RCC 7860 (cell line): ENCODE measurements around the gene CMSS1.

Experiments used
- DNase-seq: peaks from one replicate; pipeline ENCODE4 v3.0.0-alpha.2; 2015; ENCODE audit warnings: low spot score
- FAIRE-seq: peaks from 2 replicates; lab custom pipeline; 2012; peaks lifted over from hg19 to GRCh38; lab: Jason Lieb, UNC

CMSS1 gene

DNA sequence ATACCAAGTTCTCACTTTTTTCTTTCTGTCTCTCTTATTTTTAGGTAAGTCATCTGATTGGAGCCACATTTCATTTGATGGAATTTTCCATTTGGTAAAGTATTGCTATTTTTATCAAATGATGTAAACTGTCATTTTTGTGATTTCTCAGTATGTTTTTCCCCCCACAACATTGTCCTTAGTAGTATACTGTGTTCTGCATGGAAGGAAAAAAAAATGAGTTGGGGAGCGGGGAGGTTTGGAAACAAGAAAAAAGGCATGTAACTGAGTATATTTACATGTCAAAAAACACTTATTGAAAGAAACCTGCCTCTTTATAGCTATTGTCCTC is 192.4 kb downstream of the CMSS1 start:
- FAIRE-seq = no peak
- no peak for DNase-seq

DNA sequence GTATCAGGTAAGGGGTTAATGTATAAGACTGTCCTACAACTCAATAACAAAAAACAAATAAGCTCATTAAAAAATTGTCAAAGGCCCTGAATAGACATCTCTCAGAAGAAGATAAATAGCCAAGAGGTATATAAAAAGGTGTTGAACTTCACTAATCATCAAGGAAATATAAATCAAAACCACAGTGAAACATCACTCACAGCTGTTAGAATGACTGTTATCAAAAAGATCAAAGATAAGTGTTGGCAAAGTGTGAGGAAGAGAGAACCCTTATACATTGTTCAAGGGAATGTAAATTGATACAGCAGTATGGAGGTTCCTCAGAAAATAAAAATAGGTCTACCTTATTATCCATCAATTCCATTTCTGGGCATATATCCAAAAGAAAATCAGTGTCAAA is 201.1 kb downstream of the CMSS1 start:
- no peak for DNase-seq
- no peak for FAIRE-seq

DNA sequence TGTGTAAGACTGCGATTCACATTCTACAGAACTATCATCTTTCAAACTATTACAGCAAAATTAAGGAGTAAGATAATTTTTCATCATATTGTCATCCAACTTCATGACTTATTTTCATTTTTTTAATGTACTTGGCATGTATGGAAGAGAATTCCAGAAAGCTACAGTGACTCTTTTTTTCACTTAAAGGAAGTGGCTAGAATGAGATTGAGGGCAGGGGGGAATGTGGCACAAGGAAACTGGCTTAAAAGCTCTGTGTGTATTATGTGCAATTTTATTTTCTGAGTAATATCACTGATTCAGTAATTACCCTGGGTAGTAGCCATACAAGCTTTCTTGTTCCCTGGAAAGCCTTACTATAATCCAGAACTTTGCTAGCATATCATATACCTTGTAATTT is 202.1 kb downstream of the CMSS1 start:
- DNase-seq (no peak), FAIRE-seq (no peak)

DNA sequence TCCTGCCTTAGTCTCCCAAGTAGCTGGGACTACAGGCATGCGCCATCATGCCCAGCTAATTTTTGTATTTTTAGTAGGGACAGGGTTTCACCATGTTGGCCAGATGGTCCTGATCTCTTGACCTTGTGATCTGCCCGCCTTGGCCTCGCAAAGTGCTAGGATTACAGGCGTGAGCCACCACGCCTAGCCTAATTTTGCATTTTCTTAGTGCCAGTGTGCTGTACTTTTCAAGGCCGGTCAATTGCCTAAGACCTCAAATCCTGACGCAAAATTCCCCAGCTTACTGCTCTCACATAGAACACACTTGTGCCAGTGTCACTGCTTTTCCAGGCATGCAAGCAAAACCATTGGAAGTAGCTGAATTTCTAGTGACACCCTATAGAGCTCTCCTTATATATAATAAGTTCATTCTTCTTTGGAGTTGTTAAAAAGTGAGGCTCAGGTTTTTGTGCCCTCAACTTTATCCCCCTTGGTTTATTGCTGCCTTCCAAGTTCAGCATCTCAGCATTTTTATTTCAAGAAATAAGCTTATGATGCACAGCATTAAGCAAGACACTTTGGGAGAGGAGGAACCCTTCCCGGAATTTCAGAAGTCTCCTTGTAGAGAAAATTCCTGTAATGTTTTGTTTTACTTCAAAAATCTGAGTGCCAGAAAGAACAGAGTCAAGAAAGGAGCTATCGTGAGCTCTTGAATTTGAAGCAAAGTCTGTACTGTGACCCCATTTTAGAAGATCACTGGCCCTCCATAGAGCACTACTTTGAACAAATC is 203.4 kb downstream of the CMSS1 start:
- no peak for FAIRE-seq
- DNase-seq = no peak

DNA sequence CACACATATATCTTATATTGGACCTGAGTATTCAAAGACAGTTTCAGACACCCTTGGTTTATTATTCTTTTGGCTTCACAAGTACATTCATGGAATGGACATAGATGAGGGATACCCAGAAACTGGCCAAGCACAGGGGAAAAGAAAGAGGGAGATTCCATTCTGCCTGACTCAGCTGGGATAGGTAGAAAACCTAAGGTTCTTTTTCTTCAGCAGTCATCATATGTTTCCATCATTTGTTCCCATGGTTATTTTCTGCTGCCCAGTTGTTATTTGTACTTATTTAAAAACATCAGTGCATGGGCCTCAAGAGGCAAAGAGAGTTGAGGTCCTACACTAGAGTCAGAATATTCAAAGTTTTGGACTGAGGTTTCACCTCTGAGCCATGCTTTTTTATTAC is 204.8 kb downstream of the CMSS1 start:
- DNase-seq (no peak), FAIRE-seq (no peak)

DNA sequence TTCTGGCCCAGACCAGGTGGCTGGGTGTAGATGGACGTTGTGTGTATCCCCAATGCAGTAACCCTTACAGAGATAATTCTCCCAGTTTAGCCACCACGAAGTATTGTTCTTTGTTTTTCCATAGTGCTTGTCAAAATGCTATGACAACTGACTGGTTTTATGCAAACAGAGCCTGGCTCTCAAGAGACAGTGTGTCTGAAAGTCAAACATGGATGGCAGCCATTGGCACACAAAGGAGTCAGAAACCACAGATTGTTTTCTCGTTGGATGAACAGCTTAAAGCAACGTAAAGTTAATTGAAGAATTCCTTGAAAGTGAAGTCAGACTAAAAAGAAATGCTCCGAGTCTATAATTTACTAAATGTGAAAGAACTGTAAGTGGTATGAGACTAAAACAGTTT is 205.5 kb downstream of the CMSS1 start:
- DNase-seq (peak; percentile 82), FAIRE-seq (peak; percentile 61)

DNA sequence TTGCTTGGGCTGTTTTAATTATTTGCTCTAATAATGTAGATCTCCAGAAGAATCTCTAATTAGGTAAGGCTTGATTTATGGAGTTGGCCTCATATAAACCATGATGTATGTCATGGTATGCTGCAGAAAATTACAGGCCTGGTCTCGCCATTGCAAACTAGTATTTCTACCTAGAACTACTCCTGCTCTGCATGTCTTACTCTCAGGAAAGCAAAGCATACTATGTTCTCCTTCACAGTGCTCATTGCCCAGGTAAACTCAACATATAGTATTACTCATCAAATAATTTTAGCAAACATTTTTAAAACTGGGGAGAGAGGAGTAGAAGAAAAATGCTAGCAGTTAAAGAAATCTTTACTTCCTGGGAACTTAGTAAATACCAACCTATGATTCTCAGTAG is 205.9 kb downstream of the CMSS1 start:
- DNase-seq = no peak
- FAIRE-seq = no peak

DNA sequence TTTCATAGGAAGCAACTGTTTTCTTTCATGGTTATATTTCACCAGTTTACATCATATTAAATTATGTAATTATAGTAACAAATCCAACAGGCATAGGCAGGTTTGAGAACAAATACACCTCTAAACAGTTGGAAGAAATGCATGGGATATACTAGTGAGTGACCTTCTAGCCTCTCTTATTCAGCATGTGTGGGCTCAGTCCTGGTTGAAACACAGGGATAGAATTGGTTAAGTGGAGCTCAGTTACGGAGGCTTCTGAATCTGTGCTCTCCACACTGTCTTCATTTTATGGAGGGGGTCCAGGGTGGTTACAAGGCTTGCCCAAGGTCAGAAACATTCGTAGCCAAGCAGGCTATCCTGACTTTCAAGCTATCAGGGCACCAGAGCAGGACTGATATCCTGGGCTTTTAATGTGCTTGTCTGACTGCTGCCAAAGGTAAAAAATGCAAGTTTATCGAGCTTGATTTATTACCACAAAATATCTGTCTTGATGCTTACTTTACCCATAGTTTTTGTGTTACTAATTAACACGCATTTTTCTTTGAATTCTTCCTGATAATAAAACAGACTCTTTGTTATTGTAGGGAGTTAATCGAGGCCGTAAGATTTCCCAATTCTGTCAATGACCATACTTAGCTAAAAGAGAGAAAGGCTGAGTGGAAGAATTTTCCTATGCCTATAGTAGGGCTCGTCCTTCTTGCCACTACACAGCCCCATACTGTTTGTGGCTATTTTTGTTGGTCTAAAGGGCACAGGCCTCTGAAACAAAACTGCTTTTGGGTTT is 207.1 kb downstream of the CMSS1 start:
- FAIRE-seq = no peak
- DNase-seq = no peak

DNA sequence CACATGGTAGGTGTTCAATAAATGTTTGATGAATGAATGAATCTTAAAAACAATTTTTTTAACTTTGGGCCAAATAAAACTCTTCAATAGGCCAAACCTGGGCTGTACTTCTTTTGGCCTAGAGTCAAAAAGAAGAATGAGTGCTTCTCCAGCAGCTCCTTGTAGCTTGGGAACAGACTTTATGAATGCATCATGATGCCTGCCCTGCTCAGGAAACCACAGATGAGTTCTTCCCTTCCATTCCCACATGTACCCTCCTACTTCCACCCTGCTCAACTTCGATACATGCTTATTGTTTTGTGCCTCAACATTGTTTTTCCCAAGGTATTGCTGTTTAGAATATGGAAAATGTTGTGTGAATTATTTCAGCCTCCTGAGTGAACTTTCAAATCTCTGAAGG is 209.7 kb downstream of the CMSS1 start:
- DNase-seq = no peak
- FAIRE-seq = no peak

DNA sequence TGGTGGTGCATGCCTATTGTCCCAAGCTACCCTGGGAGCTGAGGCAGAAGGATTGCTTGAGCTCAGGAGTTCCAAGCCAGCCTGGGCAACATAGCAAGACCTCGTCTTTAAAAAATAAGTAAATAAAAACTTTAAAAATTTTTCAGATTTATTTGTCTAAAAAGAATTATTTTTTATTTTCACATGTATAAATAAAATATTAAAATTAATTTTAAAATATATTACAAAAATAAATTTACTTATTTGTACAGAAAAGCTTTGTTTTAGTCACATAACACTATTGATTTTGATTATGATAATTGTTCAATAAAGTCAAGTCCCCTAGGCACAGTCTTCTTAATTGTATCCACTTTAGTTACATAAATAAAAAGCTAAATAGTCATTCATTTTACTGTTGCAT is 211.4 kb downstream of the CMSS1 start:
- FAIRE-seq (peak; percentile 67), DNase-seq (no peak)

DNA sequence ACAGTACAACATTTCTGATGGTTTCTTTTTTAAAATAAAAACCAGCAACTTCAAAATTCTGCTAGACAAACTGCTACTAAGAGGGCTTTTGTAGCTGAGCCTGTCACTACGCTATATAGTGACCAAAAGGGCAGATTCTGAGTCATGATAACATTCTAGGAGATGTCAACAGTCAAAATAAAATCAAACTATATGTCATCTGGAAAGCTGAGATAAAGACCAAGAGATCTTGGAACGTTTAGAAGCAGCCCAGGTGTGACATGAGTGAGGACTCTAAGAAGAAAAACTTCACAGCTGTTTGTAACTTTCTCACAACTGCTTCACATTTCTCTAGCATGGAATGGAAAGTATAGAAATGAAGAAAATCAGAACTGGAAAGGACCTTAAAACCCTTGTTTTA is 212.0 kb downstream of the CMSS1 start:
- FAIRE-seq = no peak
- DNase-seq = no peak

DNA sequence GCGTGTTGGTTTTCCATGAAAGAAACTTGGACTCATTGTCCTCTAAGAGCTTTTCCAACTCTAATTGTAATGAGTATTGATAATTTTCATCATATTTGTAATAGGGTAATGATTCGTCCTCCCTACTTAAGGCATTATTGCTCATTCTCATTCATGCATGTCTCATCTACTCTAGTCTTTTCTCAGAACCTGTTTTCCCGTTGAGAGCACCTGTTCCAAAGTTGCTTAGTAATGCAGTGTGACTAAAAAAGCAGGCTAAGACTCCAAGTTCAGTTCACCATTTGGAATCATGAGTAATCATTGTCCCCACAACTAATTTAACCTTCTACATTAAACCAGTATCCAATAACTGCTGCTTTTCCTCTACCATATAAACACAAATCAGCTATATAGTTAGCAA is 212.7 kb downstream of the CMSS1 start:
- FAIRE-seq (peak; percentile 83), DNase-seq (peak; percentile 53)

DNA sequence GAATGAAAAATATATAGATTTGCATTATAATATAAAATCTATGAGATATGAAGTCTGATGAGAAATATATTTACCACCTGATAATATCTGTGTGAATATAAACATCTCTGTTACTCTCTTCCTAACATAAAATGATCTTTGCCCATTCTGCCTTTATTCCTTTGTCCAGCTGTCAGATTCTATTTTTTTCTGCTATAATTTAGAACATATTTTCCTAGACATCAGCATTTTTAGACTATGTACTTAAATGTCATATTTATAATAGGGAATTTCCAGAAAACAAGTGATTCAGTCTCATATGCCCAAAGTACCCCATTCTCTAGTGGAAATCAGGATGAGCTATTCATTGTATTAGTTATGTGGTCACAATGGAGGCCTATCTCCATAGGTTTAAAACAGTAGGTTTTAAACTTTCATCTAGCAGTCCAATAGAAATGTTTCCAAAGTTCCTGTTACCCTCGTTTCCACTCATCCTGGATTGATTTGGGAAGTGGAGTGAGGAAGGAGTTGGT is 213.3 kb downstream of the CMSS1 start:
- no peak for FAIRE-seq
- DNase-seq = no peak

DNA sequence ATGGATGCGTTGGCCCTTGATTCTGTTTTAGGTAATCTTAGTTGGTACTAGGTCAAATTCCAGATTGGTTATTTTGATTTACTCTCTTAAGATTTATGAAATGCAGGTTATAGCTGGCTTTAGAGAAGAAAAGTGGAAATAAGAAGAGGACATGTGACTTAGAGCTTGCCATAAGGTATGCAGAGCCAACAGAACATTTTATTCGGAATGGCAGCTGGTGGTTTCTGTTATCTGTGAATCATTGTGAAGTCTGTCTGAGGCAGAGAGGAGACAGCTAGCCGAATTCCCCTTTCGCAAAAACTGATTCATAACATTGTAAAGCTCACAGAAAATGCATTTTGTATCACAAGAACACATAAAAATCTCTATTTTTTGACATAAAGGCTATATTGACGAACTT is 214.6 kb downstream of the CMSS1 start:
- DNase-seq (peak; percentile 78), FAIRE-seq (peak; percentile 95)

DNA sequence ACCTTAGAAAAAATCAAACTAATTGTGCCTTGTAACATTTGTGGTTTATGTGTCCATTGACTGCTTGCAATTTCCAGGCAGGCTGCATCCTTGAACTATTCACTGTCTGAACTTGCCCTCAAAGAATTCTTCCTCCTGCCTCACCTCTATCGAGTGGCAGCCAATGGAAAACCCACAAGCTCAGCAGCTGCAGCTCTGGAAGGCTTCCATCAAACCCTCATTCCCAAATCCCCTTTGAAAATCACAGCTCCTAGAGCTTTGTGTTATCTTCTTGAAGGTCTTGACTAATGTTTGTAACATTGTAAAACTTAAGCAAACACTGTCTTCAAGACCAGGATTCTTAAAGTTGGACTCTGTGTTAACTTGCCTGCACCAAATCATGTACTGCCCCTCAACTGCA is 215.5 kb downstream of the CMSS1 start:
- FAIRE-seq (peak; percentile 83), DNase-seq (peak; percentile 31)

DNA sequence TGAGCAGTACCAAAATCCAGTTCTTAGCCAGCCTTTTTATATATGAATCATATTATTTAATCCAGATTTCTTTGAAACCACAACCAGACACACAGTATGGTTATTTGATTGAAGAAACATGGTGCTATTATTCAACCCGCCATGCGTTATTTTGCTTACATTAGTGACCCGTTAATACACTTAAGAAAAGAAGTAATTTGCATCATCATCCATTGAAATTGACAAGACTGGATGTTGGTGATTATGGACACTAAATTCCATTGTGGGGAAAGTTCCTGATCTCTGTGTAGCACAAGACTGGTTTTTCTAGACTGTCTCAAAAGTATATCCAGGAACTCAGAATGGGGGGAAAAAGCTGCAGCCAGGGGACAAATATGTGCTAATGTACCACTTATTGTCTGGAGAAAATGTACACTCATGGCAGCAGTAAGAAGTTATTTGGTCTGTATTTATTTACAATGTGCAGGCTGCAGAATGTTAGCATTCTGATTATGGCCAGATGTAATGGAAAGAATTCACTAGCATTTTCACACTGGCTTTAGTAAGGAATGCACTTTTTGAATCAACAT is 216.3 kb downstream of the CMSS1 start:
- FAIRE-seq (no peak), DNase-seq (no peak)

DNA sequence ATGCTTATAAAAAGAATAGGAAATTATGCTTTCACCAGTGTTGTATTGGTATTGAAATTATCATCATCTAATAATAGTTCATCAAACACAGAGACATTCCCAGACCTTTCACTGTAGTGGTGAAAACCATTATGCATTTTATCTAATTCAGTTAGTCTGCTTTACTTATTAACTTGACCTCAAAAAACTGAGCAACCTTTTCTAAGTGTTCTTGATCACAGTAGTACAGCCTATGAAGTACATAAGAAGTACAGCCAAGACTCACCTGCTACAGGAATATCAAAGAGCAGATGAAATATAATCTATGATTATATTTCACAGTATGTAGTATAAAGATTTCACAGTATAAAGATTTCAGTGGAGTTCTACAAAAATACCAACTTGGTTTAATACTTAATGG is 221.4 kb downstream of the CMSS1 start:
- DNase-seq (peak; percentile 25), FAIRE-seq (peak; percentile 94)

DNA sequence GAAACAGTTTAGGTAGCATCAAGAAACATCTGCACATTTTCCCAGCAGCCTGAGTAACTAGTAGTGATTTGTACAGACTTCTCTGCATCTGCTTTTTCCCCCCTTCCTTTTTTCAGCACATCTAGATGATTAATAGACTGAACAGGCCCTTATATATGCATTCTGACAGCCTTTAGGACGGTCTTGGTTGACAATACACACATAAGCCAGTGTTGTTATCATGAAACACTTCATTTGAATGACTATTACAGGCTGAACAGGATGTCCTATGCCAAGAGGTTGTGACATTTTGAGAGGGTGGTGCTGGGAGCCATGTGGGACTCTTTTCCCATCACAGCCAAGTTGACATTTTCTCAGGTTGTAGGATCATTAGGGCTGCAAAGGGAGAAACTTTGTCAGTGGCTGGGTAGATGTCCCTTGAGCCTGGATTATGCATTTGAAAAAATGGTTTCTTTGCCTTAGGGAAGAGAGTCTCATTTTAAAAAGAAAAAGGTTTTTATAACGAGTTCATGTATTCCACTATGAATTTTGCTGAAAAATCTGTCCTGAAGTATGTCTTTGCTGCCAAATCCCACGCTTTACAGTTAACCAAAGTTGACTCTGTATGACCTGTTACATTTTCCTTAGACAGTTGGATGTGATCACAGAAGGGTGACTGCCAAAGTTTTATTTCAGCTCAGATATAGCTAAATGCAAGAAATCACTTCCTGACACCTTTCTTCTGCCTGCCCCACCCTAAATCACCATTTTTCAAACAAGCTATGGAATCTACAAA is 223.0 kb downstream of the CMSS1 start:
- FAIRE-seq (peak; percentile 4), DNase-seq (peak; percentile 24)

DNA sequence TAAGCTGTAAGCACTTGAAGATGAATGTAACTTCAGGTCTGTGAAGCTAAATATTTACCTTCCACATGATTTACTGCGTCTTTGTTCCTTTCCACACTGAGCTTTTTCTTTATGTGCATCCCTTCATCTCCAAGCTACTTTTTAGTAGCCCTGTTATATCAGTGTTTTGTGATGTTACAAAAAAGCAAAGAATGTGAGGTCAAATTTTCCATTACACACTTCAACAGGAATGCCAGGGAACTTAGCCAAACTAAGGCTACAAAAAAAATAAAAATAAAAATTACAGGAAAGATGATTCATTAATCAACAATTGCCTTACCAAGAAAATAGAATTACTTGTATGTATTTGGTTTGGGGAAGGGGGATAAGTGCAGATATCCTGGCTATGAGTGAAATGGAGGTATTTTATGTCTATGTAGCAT is 223.7 kb downstream of the CMSS1 start:
- peak; percentile 94 for FAIRE-seq
- peak; percentile 81 for DNase-seq

DNA sequence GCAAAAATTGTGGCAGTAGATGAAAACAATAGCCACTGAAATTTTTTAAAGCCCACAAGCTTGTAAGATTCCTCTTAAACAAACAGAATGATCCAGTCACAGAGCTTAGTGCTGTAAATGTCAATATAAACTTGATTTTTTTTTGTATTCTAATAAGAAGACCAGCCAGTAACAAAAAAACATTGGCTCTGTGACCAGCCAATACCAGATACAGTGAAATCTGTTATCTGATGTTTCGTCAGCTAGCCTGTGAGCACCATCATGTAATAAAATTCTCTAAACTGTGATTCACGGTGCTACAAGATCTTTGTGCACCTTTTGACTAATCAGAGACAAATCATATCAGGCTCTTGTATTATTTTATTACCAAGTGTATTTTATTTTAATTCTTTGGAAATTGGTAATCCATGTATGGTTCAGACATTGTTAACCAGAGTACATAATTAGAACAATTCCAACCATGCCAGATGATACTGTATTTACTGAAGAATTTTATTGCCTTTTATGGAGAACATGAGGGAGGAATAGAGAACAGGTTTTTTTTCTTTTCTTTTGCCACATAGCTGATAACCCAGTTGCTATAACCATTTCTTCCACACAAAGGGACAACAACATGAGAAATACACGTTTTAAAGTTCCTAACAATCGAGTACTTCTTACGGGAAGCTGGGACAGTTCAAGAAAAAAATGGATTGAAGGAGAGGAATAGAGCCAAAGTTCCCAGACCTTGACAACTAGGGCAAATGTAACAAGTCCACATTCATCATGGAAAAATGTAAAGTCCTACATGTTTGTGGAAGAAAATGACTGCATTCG is 224.7 kb downstream of the CMSS1 start:
- peak; percentile 76 for FAIRE-seq
- peak; percentile 41 for DNase-seq
